T-helper 2 cell (primary cell): ENCODE data around the gene VIPR2.
"Not testable (repeated sequence)": the region's sequence is repeated elsewhere in the genome, so short reads cannot be mapped to it uniquely, and the experiment has no call there.

Experiments used
- DNase-seq, 5 experiments: peaks; one replicate each; pipeline versions ENCODE4 v3.0.0 to v3.0.0-alpha.2; 2012 to 2022

Gene VIPR2

DNA sequence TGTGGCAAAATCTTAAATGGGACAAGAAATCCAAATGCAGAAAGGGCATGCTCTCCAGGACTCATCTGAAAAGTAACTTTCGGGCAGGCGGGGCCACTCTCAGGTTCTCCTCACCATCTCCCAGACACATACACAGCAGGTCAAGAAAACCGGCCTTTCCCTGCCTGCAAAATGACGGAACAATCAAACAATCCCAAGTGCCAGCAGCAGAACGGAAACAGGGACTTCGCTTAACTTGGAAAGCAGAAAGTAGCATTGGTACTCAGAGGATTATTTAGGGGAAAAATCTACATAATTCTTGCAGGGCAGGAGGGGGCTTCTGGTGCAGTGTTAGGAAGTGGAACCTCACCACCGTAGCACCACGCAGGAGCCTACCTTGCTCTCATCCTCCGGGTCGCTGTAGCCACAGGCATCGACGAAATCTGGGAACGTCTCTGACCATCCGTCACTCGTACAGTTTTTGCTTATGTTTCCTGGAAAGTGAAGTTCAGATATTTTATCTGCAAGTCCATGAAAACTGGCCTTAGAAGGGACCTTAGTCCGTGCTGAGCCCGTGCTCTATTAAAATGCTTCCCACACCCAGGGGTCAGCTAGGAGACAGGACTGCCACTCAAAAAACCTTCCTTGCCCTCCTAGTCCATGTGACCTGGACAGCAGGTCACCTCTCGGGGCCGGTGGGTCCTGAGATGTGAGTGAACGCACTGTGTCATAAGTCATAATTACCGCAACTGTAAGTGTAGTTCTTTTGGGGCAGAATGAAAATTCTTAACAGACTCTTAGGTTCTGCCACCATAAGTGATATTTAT lies 41.1 kb downstream of the VIPR2 start:
- DNase-seq = no peak

DNA sequence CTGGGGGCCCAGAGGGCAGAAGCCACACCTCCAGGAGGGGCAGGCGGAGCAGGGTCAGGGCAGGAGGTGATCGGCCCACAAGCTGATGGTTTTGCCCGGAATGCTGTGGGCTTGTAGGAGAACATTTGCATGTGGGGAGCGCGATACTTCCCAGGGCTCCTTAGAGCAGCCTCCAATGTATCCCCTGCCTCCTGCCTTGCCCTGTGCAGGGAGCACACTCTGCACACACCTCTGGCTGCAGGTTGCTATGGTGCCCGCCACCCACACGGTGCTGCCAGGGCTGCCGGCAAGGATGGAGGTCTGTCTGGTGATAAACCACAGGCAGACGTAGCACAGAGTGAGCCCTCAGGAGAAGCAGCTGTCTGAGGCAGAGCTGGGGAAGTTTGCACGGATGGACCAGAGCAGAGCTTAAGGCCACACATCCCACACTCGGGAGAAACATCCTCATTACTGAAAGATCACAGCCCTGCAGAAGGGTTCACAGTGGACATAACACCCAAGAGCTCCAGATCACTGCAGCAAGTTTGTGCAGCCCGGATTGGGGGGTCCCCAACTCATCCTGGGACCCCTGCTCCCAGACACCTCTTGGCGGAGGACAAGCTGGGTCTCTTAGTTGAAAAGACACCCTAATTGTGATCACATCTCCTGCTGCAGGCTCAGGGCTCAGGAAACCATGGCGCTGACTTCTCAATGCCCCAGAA lies 41.8 kb downstream of the VIPR2 start:
- no peak for DNase-seq

DNA sequence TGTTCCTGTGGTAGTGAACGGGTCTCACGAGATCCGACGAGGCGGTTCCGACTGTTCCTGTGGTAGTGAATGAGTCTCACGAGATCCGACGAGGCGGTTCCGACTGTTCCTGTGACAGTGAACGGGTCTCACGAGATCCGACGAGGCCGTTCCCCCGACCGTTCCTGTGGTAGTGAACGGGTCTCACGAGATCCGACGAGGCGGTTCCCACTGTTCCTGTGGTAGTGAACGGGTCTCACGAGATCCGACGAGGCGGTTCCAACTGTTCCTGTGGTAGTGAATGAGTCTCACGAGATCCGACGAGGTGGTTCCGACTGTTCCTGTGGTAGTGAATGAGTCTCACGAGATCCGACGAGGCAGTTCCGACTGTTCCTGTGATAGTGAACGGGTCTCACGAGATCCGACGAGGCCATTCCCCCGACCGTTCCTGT lies 43.0 kb downstream of the VIPR2 start:
- not testable (repeated sequence) for DNase-seq

DNA sequence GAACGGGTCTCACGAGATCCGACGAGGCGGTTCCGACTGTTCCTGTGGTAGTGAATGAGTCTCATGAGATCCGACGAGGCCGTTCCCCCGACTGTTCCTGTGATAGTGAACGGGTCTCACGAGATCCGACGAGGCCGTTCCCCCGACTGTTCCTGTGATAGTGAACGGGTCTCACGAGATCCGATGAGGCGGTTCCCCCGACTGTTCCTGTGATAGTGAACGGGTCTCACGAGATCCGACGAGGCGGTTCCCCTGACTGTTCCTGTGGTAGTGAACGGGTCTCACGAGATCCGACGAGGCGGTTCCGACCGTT lies 43.6 kb downstream of the VIPR2 start:
- DNase-seq = not testable (repeated sequence)

DNA sequence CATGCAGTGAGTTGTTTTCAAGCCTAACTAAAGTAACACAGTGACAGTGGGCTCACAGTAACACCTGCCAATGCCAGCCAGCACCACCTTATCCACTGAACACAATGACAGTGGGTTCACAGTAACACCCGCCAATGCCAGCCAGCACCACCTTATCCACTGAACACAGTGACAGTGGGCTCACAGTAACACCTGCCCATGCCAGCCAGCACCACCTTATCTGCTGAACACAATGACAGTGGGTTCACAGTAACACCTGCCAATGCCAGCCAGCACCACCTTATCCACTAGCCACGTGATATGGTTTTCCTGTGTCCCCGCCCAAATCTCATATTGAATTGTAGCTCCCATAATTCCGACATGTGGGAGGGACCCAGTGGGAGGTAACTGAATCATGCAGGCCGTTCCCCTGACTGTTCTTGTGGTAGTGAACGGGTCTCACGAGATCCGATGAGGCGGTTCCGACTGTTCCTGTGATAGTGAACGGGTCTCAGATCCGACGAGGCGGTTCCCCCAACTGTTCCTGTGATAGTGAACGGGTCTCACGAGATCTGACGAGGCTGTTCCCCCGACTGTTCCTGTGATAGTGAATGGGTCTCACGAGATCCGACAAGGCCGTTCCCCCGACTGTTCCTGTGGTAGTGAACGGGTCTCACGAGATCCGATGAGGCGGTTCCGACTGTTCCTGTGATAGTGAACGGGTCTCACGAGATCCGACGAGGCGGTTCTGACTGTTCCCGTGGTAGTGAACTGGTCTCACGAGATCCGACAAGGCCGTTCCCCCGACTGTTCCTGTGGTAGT lies 44.2 kb downstream of the VIPR2 start:
- DNase-seq = not testable (repeated sequence)

DNA sequence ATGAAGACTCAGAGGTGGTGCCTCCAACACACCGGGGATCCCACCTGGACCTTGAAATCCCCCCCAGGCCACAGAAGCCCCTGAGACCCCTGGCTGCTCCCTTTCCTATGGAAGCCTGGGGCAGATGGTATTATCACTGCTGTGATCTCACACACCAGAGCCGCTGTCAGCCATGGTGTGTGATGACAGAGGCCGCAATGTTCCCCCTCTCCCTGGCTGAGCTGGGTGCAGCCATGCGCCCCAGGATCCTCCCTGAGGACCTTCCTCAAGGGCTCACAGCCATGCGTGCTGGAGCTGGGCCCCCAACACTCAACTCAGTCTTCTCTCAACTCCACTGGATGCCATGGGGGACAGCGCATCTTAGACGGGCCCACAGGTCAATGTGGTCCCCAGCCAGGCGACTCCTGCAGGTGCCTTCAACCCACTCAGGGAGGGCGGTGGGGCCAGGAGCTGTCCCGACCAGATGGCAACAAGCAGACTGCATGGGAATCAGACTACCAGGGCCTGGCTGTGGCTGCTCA lies 44.9 kb downstream of the VIPR2 start:
- no peak for DNase-seq

DNA sequence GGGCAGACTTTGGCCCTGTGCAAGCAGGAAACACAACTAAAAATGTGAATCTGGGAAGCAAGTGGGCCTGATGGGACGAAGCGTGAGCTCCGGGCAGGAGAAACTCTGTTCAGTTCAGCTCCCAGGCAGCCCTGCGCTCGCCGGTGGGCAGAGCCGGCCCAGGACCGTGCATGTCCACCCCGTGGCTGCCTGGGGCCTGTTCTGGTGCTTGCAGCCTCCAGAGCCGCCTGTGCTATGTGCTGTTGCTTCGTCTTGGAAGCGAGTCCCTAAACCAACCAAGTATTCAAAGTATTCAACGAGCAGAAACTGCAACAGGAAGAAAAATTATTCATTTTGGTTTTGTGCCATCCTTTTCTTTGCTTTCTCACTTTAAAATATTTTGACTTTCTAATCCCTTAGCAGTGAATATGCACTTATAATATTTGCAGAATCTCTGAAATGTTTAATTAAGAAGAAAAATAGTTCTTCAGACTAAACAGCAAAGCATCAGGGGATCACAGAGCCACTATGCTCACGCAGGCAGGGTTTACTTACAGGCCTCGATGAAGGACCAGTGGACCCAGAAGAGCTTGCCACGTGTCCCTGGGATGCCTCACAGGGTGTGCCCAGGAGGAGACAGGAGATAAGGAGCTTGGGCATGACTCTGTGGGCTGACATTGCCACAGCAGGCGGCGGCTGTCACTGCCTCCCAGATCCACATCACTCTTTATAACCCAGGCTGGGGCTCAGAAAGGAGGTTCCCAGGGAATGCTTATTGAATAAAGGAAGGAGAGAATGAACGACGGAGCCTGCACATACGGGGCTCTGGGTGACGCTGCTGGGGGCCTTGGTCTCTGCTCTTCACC lies 45.6 kb downstream of the VIPR2 start:
- no peak for DNase-seq

DNA sequence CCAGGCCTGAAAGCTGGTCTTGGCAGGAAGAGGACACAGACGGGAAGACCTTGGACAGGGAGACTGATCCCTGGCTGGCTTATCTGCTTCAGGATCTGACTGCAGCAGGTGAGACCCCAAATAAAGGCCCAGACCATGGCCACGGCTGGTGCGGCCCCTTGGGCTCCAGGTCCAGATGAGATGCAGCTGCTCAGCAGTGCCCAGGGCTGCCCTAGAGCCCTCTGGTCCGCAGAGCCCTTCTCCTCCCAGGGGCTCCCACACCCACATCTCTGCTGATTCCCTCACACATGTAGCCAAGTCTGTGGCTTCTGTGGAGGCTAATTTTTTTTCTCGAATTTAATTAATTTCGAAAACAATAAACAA lies 46.3 kb downstream of the VIPR2 start:
- DNase-seq = no peak

DNA sequence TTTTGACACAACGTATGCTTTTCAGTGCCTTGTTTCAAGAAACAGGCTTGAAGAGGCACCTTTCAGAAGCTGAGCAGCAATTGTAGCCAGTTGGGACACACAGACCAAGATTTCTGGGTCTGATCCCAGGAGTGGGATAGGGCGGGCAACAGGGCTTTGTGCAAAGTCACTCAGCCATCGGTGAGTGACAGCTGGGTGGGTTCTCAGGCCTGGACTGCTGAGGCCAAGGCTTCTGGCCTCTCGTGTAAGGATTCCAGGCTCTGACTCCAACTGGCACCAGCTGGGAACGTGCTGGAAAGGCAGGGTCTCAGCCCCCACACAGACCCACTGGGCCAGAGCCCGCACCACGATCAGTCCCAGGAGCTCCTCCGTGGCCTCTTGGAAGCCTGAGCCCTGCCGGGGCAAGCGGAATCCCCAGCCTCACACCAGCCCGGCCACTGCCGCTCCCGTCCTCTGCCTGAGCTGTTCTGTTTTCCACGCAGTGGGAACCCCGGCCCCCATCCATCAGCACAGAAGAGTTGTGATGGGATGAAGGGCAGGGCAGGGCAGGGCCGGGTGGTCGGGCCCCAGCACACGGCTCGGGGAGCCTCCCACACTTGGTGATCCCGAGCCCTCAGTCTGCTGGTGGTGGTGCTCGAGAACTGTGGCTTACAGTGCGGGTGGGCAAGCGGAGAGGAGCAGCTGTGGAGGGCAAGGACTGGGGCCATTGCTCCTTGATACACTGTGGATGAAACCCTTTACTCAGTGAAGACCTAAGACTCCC lies 46.8 kb downstream of the VIPR2 start:
- DNase-seq = no peak

DNA sequence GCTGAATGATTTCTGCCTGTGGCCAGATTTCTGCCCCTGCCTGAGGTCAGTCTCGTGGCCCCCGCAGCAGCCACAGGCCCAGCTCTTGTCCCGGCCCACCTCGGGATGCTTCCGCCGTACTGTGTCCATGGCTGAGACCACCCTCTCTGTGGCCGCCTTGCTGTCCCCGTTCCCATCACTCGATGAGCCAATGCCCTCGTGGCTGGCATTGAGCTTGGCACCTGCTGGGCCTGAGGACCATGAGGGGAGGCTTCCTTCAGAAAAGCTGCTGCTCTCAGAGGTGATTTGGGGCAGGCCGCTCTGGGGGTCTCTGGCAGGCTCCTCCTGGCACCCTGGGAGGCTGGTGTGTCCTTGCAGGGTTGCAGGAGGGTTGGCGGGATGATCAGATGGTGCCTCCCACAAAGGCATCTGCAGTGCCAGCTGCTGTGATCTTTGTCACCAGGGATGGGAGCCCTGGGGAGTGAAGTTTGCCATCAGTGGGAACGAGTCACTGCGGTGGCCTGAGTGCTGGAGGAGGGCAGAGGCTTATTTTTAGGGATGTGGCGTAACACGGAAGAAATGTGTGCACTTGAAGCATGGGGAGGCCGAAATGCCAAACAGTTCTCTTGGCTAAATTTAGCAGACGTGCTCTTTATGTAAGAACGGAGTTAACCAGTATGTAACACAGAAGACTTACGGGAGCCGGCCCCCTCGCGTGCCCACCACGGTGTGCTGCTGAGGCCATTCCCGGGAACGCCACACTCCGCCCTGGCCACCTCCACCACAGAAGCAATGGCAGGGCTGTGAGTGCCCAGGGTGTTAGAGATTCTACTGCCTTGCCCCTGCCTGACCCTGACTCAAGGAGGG lies 47.7 kb downstream of the VIPR2 start:
- DNase-seq = no peak

DNA sequence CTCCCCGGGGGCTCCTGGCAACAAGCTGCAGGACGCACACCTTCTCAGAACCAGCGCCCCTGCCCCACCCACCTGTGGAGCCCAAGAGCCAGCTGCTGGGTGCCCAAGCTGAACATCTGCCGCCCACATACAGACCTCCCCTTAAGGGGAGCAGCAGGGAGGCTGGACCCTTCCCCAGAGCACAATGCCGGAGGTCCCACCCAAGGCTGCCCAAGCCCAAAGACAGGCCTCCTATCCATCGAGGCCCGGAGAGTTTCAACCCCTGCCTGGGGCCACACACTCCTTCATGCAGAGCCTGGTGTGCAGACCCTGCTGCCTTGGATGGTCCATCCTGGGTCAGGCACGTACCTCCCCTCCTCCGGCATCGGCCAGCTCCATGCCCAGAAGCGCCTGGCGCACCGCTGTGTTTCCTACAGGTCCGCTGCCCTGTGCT lies 48.7 kb downstream of the VIPR2 start:
- no peak for DNase-seq

DNA sequence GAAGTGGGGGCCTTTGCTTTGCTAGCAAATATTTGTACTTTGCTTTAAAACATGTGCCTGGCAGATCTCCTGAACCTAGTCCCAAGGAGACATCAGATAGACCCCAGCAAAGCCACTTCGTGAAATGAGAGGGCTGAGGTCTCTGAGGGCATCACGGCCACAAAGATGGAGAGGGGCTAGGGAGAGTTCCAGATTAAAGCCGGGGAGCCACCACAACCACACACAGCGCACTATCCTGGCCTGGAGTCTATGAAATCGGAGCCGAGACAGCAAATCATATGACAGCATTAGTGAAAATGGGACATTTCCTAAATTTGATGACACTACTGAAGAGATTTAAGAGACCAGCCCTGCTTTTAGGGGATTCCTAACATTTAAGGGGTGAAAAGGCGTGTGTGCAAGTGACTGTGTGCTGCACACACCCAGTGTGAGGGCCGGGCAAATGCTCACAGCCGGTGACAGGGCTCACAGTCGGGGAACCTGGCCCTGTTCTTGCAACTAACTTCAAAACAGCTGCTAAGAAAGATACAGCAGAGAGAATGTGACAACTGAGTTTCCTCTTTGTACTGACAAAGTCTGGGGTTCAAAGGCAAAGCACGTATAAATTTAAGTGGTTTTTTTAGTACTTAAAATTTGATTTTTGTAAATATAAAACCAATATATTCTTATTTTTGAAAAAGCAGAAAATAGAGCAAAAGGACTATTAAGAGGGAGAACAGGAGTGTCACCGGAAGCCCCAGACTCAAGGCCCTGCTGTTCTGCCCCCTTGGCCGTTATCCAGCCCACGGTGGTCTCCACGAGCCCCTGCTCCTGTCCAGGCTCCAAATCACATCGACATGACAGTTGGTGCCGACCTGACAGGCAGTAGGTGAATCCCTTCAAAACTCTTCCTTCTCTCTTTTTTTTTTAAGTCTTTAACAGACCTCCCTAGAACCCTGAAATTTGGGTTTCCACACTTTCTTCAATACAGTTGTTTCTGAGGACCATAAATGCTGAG lies 49.5 kb downstream of the VIPR2 start:
- DNase-seq = no peak

DNA sequence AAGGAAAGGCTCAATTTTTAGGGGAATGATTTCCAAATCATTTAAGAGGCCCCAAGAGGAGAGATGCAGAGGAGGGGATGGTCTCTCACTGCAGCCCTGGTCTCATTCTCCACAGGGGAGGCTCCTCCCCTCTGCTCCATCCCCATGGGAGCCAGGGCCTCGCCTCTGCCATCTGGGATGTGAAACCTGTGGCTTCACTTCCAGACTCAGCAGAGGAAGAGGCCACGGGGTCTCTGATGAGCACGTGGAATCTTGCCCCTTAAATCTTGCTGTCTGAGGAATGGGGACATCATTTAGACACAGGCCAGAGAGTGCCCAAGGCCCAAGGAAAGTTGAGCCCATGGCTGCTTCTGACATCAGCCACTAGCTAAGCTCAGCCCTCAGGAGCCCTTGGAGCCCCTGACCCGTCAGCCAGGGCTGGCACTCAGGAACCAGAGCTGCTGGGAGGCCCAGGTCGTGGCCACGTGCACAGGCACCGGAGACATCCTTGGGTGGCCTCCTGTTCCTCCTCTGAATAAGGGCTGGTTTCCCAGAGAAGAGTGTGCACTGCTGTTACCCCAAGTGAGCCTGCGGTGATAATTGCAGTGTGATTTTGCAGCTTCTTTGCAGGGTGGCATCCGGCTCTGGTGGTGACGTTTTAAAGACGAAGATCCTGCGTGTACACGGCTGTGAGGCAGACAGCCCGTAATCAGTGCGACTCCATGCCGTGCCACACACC lies 50.5 kb downstream of the VIPR2 start:
- no peak for DNase-seq

DNA sequence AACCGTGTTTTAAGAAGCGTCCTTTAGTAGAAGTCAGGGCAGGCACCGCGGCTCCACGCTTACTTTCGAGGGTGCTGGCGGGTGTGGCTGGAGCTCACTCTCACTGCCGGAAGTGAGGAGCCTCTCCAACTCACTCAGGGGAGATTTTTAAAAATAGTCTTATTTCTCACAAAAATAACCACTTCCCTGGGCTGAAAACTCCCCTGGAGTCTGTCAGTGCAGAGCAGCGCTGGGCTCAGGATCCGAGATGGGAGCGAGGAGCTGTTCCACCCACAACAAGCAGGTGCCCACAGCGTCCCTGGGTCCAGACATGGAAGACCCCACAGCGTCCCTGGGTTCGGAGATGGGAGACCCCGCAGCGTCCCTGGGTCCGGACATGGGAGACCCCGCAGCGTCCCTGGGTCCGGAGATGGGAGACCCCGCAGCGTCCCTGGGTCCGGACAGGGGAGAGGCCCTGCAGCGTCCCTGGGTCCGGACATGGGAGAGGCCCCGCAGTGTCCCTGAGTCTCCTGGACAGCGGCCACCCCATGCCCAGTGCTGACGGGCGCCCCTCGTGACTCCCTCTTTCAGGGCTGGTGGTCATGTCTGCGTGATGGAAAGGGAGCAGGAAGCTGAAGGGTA lies 51.2 kb downstream of the VIPR2 start:
- DNase-seq = no peak

DNA sequence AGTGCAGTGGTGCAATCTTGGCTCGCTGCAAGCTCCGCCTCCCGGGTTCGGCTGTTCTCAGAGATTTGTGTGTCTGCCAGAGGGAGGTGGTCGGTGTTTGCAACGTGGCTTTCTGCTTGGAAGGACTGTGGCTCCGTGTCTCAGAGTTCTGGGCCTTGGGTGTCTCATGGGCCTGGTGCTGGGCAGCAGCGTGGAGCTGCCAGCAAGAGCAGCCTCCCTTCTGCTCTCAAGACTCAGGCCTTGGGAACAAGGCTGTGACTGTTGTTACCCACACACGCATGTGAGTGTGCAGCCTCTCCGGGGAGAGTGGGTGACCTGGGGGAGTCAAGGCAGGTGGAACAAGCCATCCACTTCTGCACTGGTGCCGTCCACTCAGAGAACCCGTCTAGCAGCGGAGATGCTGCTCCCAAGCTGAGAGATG lies 52.0 kb downstream of the VIPR2 start:
- DNase-seq = no peak

DNA sequence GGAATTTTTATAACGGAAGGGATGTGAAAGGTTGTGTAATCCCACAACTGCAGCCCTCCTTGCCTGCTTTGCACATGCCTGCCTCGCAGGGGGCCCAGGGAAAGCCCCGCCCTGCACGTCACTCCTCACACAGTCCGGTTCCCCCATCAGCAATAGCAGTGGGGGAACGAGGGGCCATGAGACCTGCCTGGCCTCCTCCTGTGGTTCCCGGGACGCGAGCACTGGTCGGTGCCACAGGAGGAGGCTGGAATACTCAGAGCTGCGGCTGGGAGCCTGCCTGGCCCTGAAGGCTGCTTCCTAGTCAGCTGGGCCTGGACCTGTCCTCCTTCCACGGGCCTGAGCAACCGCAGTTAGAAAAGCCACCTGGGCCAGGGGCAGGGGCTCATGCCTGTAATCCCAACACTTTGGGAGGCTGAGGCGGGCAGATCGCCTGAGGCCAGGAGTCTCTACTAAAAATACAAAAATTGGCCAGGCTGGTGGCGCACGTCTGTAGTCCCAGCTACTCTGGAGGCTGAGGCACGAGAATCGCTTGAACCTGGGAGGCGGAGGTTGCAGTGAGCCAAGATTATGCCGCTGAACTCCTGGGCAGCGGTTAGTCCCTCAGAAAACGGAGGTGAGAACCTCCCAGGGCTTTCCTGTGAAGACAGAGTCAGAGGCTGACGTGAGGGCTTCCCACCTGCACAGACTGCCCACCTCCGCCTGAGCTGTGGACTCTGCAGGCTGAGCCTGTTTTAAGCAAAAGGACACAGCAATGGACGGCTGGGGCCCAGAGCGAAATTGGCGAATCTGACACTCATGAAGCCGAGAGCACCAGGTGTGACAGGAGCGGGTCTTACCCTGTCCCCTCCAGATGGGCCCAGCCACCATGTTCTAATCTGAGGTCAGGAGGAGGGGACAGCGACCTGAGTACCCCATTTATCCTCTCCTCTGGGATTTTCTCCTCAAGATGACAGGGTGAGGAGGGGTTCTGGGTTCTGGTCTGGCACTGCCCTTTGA lies 52.9 kb downstream of the VIPR2 start:
- no peak for DNase-seq

DNA sequence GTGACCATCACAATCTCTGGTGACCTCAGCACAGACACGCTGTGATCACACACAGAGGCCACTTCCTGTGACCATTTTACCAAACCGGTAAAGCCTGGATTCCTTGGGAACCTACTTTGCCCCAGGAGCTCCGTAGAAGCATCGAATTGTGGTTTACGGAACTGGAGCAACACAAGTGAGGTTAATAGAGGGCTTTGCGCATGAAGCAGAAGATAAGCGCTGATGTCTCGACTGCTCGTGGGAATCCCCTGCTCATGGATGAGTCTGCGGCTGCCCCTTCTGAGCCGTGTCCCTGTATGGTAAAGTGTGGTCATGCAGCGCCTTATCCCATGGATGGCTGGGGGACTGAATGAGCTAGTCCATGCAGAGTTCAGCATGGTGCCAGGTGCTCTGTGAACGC lies 53.6 kb downstream of the VIPR2 start:
- DNase-seq = no peak
